Sigmoid colon (tissue), 7 donors: ENCODE data around the gene MGMT. TPM values are rescaled to one million over a fixed set of nuclear protein-coding genes. Genes with fewer than 3 reads are reported as not detected.
A peak's percentile ranks its signal among the peaks of the same experiment; 100 is the strongest.

ENCODE experiments used
- DNase-seq: peaks from one replicate; pipeline ENCODE4 v3.0.0-alpha.2; 2019
- H3K27ac ChIP-seq, 4 donors: fragments of 200-600 bp; sonication (generic); one replicate each; pipeline ENCODE4 v1.5.1; 2016 to 2019; ENCODE audit warnings: mild to moderate bottlenecking in 1 of 4
- H3K27me3 ChIP-seq, 3 donors: fragments of 200-600 bp; sonication (generic); one replicate each; pipeline ENCODE4 v1.5.1; 2019; ENCODE audit warnings: mild to moderate bottlenecking in 1 of 3
- H3K36me3 ChIP-seq, 4 donors: fragments of 200-600 bp; sonication (generic); one replicate each; pipeline ENCODE4 v1.5.1; 2016 to 2019
- H3K4me1 ChIP-seq, 4 donors: fragments of 200-600 bp; sonication (generic); one replicate each; pipeline ENCODE4 v1.5.1; 2017 to 2019
- H3K4me3 ChIP-seq, 4 donors: fragments of 200-600 bp; sonication (generic); one replicate each; pipeline ENCODE4 v1.5.1; 2017 to 2019; ENCODE audit warnings: mild to moderate bottlenecking in 2 of 4, moderate library complexity in 1 of 4
- H3K9me3 ChIP-seq, 4 donors: fragments of 200-600 bp in 3 of 4; sonication (generic) in 3 of 4; one replicate each; pipeline versions ENCODE4 v1.5.1 to v1.6.1; 2013 to 2019
- CTCF ChIP-seq, 4 experiments: fragments of 450-650 bp in 3 of 4; fragments of 200-600 bp in 1 of 4; IDR thresholded peaks; one replicate each; pipeline ENCODE4 v1.5.1; 2016 to 2019; ENCODE audit warnings: antibody characterized with exemption in 4 of 4, mild to moderate bottlenecking in 3 of 4, moderate library complexity in 2 of 4
- EP300 ChIP-seq, 4 donors: sonication (generic); formaldehyde crosslinking; IDR thresholded peaks; one replicate each; pipeline ENCODE4 v1.6.1; 2017; ENCODE audit warnings: antibody characterized with exemption in 4 of 4
- POLR2A ChIP-seq, 2 donors: fragments of 450-650 bp; IDR thresholded peaks; one replicate each; pipeline ENCODE4 v1.6.1; 2016; ENCODE audit warnings: antibody characterized with exemption in 2 of 2, mild to moderate bottlenecking in 2 of 2, moderate library complexity in 2 of 2
- POLR2AphosphoS5 ChIP-seq, 4 donors: sonication (generic); formaldehyde crosslinking; IDR thresholded peaks; one replicate each; pipeline ENCODE4 v1.6.1; 2017; ENCODE audit warnings: antibody characterized with exemption in 4 of 4
- WGBS, 2 donors: extraction: QIAGEN DNeasy Blood & Tissue Kit; methylation state at CpG; one replicate each; pipeline ENCODE4 v1.1.7; 2013; 5-methylcytosine and 5-hydroxymethylcytosine counted together
- intact Hi-C: fragments of 100-400 bp; cut with DNase I; formaldehyde crosslinking; loops from one replicate; pipeline ENCODE4 v1.15.1; 2023
- polyA plus RNA-seq, 3 donors: library from polyadenylated mRNA; stranded (reverse); fragments of 200-250 nt; gene quantifications; one replicate each; pipeline ENCODE4 v1.2.3, GENCODE V29; 2013
- total RNA-seq, 4 donors: library from RNA; depleted of rRNA; stranded (reverse); fragments of >200 nt; gene quantifications; one replicate each; pipeline ENCODE4 v1.1.0, GENCODE V29; 2016
- donor health status: healthy with polysubstance abuse.
- donor health status: Bipolar disorder and iron deficiency.
- donor health status: healthy.

The MGMT gene
- total and polyA plus RNA-seq, 7 donors, result 7.2 to 40.3 (median 24.3) TPM

GRCh38 chr10:129605986-129606518 lies 139.0 kb downstream of the MGMT start:
- no peak overlapping the region for H3K4me3 ChIP-seq
- 77 to 89% methylated on average over 19 of the region's 19 CpGs for WGBS, 2 donors
- intact Hi-C loops, result no loop called here
- no peaks in the 10 kb centered on the region for H3K27me3 ChIP-seq
- H3K9me3 ChIP-seq, result no peaks in the 10 kb centered on the region
- no peaks in the 10 kb centered on the region for H3K36me3 ChIP-seq
- no peak for DNase-seq
- no peak overlapping the region for H3K27ac ChIP-seq
- TF ChIP-seq POLR2AphosphoS5 (IDR thresholded peaks at IDR 0.05), result peak in 1 of 4 donors; percentile 5
- TF ChIP-seq CTCF (IDR thresholded peaks at IDR 0.05), result no peak
- no peaks in the 10 kb centered on the region for H3K4me1 ChIP-seq

DNA sequence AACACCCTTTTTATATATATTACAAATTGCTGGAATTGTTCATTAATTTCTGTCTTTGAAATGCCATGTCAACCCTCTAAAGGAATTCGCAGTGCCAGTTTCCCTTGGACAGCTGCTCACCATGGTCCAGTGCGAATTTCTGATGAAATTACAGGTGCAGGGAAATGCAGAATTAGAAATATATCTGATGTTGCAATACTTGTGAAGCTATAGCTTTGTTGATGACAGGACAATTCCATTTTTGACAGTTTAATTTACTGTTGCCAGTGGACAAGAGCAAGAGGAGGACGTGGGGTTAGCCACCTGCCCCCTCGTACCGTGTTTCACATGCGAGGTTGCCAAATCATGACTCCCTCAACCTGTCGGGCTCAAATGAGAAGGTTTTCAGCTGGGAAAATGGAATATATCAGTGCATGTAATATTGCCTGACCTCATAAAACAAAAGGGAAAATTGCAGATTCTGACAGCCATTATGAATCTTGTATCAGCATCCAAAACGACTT lies 140.6 kb downstream of the MGMT start:
- H3K36me3 ChIP-seq, result no peaks in the 10 kb centered on the region
- no peak for TF ChIP-seq CTCF (IDR thresholded peaks at IDR 0.05)
- no peak for TF ChIP-seq POLR2A (IDR thresholded peaks at IDR 0.05)
- no peak for TF ChIP-seq EP300 (IDR thresholded peaks at IDR 0.05)
- no peak for TF ChIP-seq POLR2AphosphoS5 (IDR thresholded peaks at IDR 0.05)
- H3K4me3 ChIP-seq, result no peak overlapping the region
- no peaks in the 10 kb centered on the region for H3K9me3 ChIP-seq
- WGBS, 2 donors, result 94 to 95% methylated on average over 8 of the region's 8 CpGs
- DNase-seq, result no peak
- H3K4me1 ChIP-seq, result no peaks in the 10 kb centered on the region
- intact Hi-C loops, result no loop called here
- no peak overlapping the region for H3K27ac ChIP-seq
- no peaks in the 10 kb centered on the region for H3K27me3 ChIP-seq

- WGBS, 2 donors, result 96 to 98% methylated on average over 10 of the region's 10 CpGs
- Histone ChIP-seq H3K9me3 (no peaks in the 10 kb centered on the region), H3K4me1 (no peaks in the 10 kb centered on the region), H3K27me3 (no peaks in the 10 kb centered on the region), H3K36me3 (no peaks in the 10 kb centered on the region), H3K27ac (no peak overlapping the region), H3K4me3 (no peak overlapping the region)
- no peak for DNase-seq
- intact Hi-C loops, result no loop called here
- TF ChIP-seq EP300 (IDR thresholded peaks at IDR 0.05), result no peak
- TF ChIP-seq CTCF (IDR thresholded peaks at IDR 0.05), result no peak
- TF ChIP-seq POLR2AphosphoS5 (IDR thresholded peaks at IDR 0.05), result no peak
- TF ChIP-seq POLR2A (IDR thresholded peaks at IDR 0.05), result no peak
Observed at GRCh38 chr10:129608653-129609052, 141.6 kb downstream of the MGMT start.

- intact Hi-C loops, result no loop called here
- DNase-seq, result no peak
- Histone ChIP-seq H3K9me3 (no peaks in the 10 kb centered on the region), H3K27me3 (no peaks in the 10 kb centered on the region), H3K36me3 (no peaks in the 10 kb centered on the region), H3K27ac (no peak overlapping the region), H3K4me1 (no peaks in the 10 kb centered on the region), H3K4me3 (no peak overlapping the region)
- WGBS, 2 donors, result 96 to 98% methylated on average over 9 of the region's 9 CpGs
- TF ChIP-seq POLR2AphosphoS5 (IDR thresholded peaks at IDR 0.05), result no peak
- TF ChIP-seq EP300 (IDR thresholded peaks at IDR 0.05), result no peak
- TF ChIP-seq CTCF (IDR thresholded peaks at IDR 0.05), result no peak
- no peak for TF ChIP-seq POLR2A (IDR thresholded peaks at IDR 0.05)
Observed at GRCh38 chr10:129609551-129609950, 142.5 kb downstream of the MGMT start.
